CD4-positive, CD25-positive, alpha-beta regulatory T cell (primary cell): ENCODE measurements around the gene INSRR. TPM values are rescaled to one million over a fixed set of nuclear protein-coding genes. Genes with fewer than 3 reads are reported as not detected.

ENCODE experiments used
- ATAC-seq, 2 donors: fragments of 150-1000 bp; cut with Tn5 transposase; one replicate each; pipeline ENCODE4 v1.10.0; 2021; ENCODE audit warnings: low read depth in 2 of 2, moderate number of reproducible peaks in 2 of 2, moderate library complexity in 1 of 2
- DNase-seq, 3 donors: peaks; one replicate each; pipeline versions ENCODE4 v3.0.0 to v3.0.0-alpha.2; 2012 to 2022; ENCODE audit warnings: mixed read lengths in 1 of 3
- H3K27ac ChIP-seq: one replicate; pipeline ENCODE4 v1.7.0; 2013; ENCODE audit warnings: mild to moderate bottlenecking, low read length; ENCODE audit not compliant: insufficient read depth, poor library complexity, severe bottlenecking
- H3K27me3 ChIP-seq: one replicate; pipeline ENCODE4 v1.7.0; 2013; ENCODE audit warnings: low read length; ENCODE audit not compliant: control insufficient read depth, insufficient read depth
- H3K36me3 ChIP-seq: one replicate; pipeline ENCODE4 v1.7.0; 2013; ENCODE audit warnings: mild to moderate bottlenecking, low read length, moderate library complexity; ENCODE audit not compliant: control insufficient read depth, insufficient read depth
- H3K4me1 ChIP-seq: 2 replicates; pipeline ENCODE4 v1.7.0; 2013; ENCODE audit warnings: mild to moderate bottlenecking, low read length; ENCODE audit not compliant: insufficient read depth, control insufficient read depth, poor library complexity, severe bottlenecking
- H3K4me3 ChIP-seq: one replicate; pipeline ENCODE4 v1.7.0; 2013; ENCODE audit warnings: low read depth, mild to moderate bottlenecking, low read length, moderate library complexity
- H3K9me3 ChIP-seq, 2 experiments: 1 replicate in 1 of 2; 2 replicates in 1 of 2; pipeline ENCODE4 v1.7.0; 2013; ENCODE audit warnings: low read length in 2 of 2, mild to moderate bottlenecking in 1 of 2, moderate library complexity in 1 of 2; ENCODE audit not compliant: control insufficient read depth in 2 of 2
- H3K27ac Mint-ChIP-seq, 3 donors: one replicate each; pipeline ENCODE4 v1.8.0; 2020 to 2022; ENCODE audit warnings: mild to moderate bottlenecking in 3 of 3, mixed read lengths in 3 of 3, moderate library complexity in 2 of 3
- H3K27me3 Mint-ChIP-seq: one replicate; pipeline ENCODE4 v1.8.0; 2022; ENCODE audit warnings: mild to moderate bottlenecking, mixed read lengths
- H3K36me3 Mint-ChIP-seq: one replicate; pipeline ENCODE4 v1.8.0; 2020; ENCODE audit warnings: mixed read lengths
- H3K4me1 Mint-ChIP-seq, 4 donors: one replicate each; pipeline ENCODE4 v1.8.0; 2020 to 2022; ENCODE audit warnings: mixed read lengths in 4 of 4, mild to moderate bottlenecking in 1 of 4
- H3K4me3 Mint-ChIP-seq, 4 donors: one replicate each; pipeline ENCODE4 v1.8.0; 2020 to 2022; ENCODE audit warnings: mild to moderate bottlenecking in 4 of 4, mixed read lengths in 4 of 4, moderate library complexity in 3 of 4
- H3K9me3 Mint-ChIP-seq, 7 donors: one replicate each; pipeline ENCODE4 v1.8.0; 2020 to 2022; ENCODE audit warnings: mixed read lengths in 7 of 7, mild to moderate bottlenecking in 3 of 7, moderate library complexity in 2 of 7
- polyA plus RNA-seq, 4 donors: library from polyadenylated mRNA; unstranded; fragments of 300-500 nt; fragmentation: Illumina TruSeq; gene quantifications; one replicate each; pipeline ENCODE4 v1.2.3, GENCODE V29; 2021
- total RNA-seq: library from RNA; stranded (reverse); gene quantifications from one replicate; pipeline ENCODE4 v1.2.3, GENCODE V29; 2022

Gene INSRR
- total and polyA plus RNA-seq, 5 donors from 2014 or later: 0.07 TPM; not detected in 4

- Mint-ChIP-seq H3K4me1 (peaks cover 16 to 67% (median 34%) of the 10 kb centered on the region in 4 donors), H3K27ac (peak overlapping the region; percentile 98 to 100 (median 100)), H3K36me3 (peaks cover 22% of the 10 kb centered on the region), H3K4me3 (peak overlapping the region; percentile 92 to 94 (median 94)), H3K27me3 (peaks cover 8% of the 10 kb centered on the region), H3K9me3 (no peaks in the 10 kb centered on the region)
- ATAC-seq: no peak
- H3K4me1 ChIP-seq: peaks cover 61% of the 10 kb centered on the region
- H3K36me3 ChIP-seq: peaks cover 15% of the 10 kb centered on the region
- no peaks in the 10 kb centered on the region for H3K9me3 ChIP-seq
- peak overlapping the region; percentile 85 for H3K4me3 ChIP-seq
- H3K27me3 ChIP-seq: no peaks in the 10 kb centered on the region
- H3K27ac ChIP-seq: peak overlapping the region; percentile 99
- DNase-seq: peak in 2 of 3 donors; percentile 19 to 23
Observed at GRCh38 chr1:156815961-156816422, 42.9 kb downstream of the INSRR start.

- Mint-ChIP-seq H3K9me3 (no peaks in the 10 kb centered on the region), H3K4me1 (peaks cover 16 to 70% (median 35%) of the 10 kb centered on the region in 4 donors), H3K36me3 (peaks cover 24% of the 10 kb centered on the region), H3K4me3 (peak overlapping the region; percentile 92 to 94 (median 94)), H3K27ac (peak overlapping the region; percentile 100), H3K27me3 (peaks cover 8% of the 10 kb centered on the region)
- Histone ChIP-seq H3K36me3 (peaks cover 20% of the 10 kb centered on the region), H3K27ac (peak overlapping the region; percentile 99), H3K4me1 (peaks cover 62% of the 10 kb centered on the region), H3K4me3 (peak overlapping the region; percentile 85), H3K27me3 (no peaks in the 10 kb centered on the region), H3K9me3 (no peaks in the 10 kb centered on the region)
- DNase-seq (no peak), ATAC-seq (no peak)
Observed at GRCh38 chr1:156815307-156815826, 43.5 kb downstream of the INSRR start.

GRCh38 chr1:156814571-156815260 is 44.2 kb downstream of the INSRR start:
- Histone ChIP-seq H3K4me3 (peak overlapping the region; percentile 85), H3K27ac (peak overlapping the region; percentile 99), H3K27me3 (no peaks in the 10 kb centered on the region), H3K4me1 (peaks cover 62% of the 10 kb centered on the region), H3K9me3 (no peaks in the 10 kb centered on the region), H3K36me3 (peaks cover 23% of the 10 kb centered on the region)
- Mint-ChIP-seq H3K36me3 (peaks cover 24% of the 10 kb centered on the region), H3K9me3 (no peaks in the 10 kb centered on the region), H3K4me3 (peak overlapping the region; percentile 92 to 94 (median 94)), H3K27ac (peak overlapping the region; percentile 100), H3K27me3 (peaks cover 8% of the 10 kb centered on the region), H3K4me1 (peaks cover 16 to 70% (median 35%) of the 10 kb centered on the region in 4 donors)
- DNase-seq (peak in 2 of 3 donors; percentile 29 to 55), ATAC-seq (no peak)

- Histone ChIP-seq H3K36me3 (peaks cover 23% of the 10 kb centered on the region), H3K4me3 (peak overlapping the region; percentile 85), H3K27ac (peak overlapping the region; percentile 99), H3K4me1 (peaks cover 62% of the 10 kb centered on the region), H3K9me3 (no peaks in the 10 kb centered on the region), H3K27me3 (no peaks in the 10 kb centered on the region)
- ATAC-seq (peak; percentile 32), DNase-seq (peak; percentile 76 to 80 (median 77))
- Mint-ChIP-seq H3K27ac (peak overlapping the region; percentile 100), H3K27me3 (peaks cover 8% of the 10 kb centered on the region), H3K4me3 (peak overlapping the region; percentile 92 to 94 (median 94)), H3K36me3 (peaks cover 24% of the 10 kb centered on the region), H3K9me3 (no peaks in the 10 kb centered on the region), H3K4me1 (peaks cover 16 to 72% (median 37%) of the 10 kb centered on the region in 4 donors)
Observed at GRCh38 chr1:156813750-156814570, 45.0 kb downstream of the INSRR start.

- Mint-ChIP-seq H3K9me3 (no peaks in the 10 kb centered on the region), H3K36me3 (peaks cover 24% of the 10 kb centered on the region), H3K4me1 (peaks cover 16 to 77% (median 41%) of the 10 kb centered on the region in 4 donors), H3K27ac (peak overlapping the region; percentile 92 to 100 (median 100)), H3K27me3 (peaks cover 8% of the 10 kb centered on the region), H3K4me3 (peak overlapping the region; percentile 92 to 94 (median 94))
- Histone ChIP-seq H3K36me3 (peaks cover 27% of the 10 kb centered on the region), H3K27me3 (no peaks in the 10 kb centered on the region), H3K27ac (peak overlapping the region; percentile 99), H3K4me3 (peak overlapping the region; percentile 51), H3K9me3 (no peaks in the 10 kb centered on the region), H3K4me1 (peaks cover 62% of the 10 kb centered on the region)
- ATAC-seq (no peak), DNase-seq (no peak)
Observed at GRCh38 chr1:156813298-156813697, 45.6 kb downstream of the INSRR start.

DNA sequence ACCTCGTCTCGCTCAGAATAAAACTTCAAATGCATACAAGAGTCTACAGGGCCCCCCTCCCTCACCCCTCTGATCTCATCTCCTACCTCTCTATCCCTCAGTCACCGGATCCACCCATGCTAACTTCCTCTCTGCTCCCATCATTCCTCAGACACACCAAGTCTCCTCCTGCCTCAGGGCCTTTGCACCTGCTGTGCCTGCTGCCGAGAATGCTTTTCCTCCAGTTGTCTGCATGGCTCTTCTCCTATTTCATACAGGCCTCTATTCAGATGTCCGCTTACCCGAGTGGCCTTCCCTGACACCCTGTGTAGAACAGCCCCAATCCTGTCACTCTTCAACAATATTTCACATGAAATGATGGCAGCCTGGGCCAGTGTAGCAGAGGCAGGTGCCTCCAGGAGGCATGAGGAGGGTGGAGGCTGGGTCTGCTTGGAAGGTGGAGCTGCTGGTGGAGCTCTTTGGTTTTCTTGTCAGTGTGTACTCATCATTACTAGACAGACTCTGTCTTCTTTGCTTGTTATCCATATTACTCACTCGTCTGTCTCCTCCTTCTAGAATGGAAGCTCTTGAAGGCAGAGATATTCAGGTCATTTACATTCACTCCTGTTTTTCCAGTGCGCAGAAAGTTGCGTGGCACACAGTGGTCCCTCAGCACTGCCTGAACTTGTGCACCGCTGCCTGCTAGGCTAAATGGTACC is 46.5 kb downstream of the INSRR start:
- Histone ChIP-seq H3K4me3 (peak overlapping the region; percentile 24), H3K27ac (no peak overlapping the region), H3K4me1 (peaks cover 61% of the 10 kb centered on the region), H3K27me3 (no peaks in the 10 kb centered on the region), H3K36me3 (peaks cover 32% of the 10 kb centered on the region), H3K9me3 (no peaks in the 10 kb centered on the region)
- Mint-ChIP-seq H3K27me3 (peaks cover 8% of the 10 kb centered on the region), H3K36me3 (peaks cover 32% of the 10 kb centered on the region), H3K4me3 (peak overlapping the region; percentile 51 to 94 (median 94)), H3K27ac (peak overlapping the region in 2 of 3 donors; percentile 100), H3K4me1 (peaks cover 16 to 82% (median 48%) of the 10 kb centered on the region in 4 donors), H3K9me3 (no peaks in the 10 kb centered on the region)
- ATAC-seq: no peak
- DNase-seq: no peak

DNA sequence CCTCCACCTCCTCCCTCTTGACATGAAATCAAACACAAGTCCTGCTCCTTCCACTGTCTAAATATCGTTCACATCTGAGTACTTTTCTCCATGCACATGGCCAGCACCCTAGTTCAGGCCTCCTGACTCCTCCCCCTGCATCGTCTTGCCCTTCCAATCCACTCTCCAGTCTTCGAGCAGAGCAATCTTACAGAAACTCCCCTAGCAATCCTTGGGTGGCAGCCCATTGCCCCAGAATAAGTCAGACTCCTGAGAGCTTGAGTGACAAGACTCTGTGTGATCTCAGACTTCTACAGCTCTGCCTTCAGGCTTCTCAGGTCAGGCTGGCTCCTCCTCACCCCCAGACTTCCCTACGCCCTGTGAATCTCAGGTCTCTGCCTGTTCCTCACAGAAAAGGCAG is 47.7 kb downstream of the INSRR start:
- DNase-seq: no peak
- Mint-ChIP-seq H3K27ac (peak overlapping the region in 2 of 3 donors; percentile 100), H3K9me3 (no peaks in the 10 kb centered on the region), H3K36me3 (peaks cover 43% of the 10 kb centered on the region), H3K4me3 (peak overlapping the region in 2 of 4 donors; percentile 94), H3K27me3 (no peaks in the 10 kb centered on the region), H3K4me1 (peaks cover 16 to 72% (median 49%) of the 10 kb centered on the region in 4 donors)
- Histone ChIP-seq H3K27me3 (no peaks in the 10 kb centered on the region), H3K9me3 (no peaks in the 10 kb centered on the region), H3K27ac (no peak overlapping the region), H3K36me3 (peaks cover 41% of the 10 kb centered on the region), H3K4me1 (peaks cover 51% of the 10 kb centered on the region), H3K4me3 (no peak overlapping the region)
- no peak for ATAC-seq
